Right atrium auricular region (tissue), 2 donors: Measurements from ENCODE around the gene JPH3. TPM values are rescaled to one million over a fixed set of nuclear protein-coding genes. Genes with fewer than 3 reads are reported as not detected.

Experiments
- DNase-seq: peaks from one replicate; pipeline ENCODE4 v3.0.0-alpha.2; 2019; ENCODE audit warnings: low spot score
- H3K27ac ChIP-seq, 2 donors: fragments of 200-600 bp; sonication (generic); 1 replicate in 1 of 2; 2 replicates in 1 of 2; pipeline ENCODE4 v1.5.1; 2016 to 2019
- H3K27me3 ChIP-seq, 2 donors: fragments of 200-600 bp; sonication (generic); one replicate each; pipeline versions ENCODE4 v1.5.1 to v1.6.0; 2017 to 2019
- H3K36me3 ChIP-seq: fragments of 200-600 bp; sonication (generic); one replicate; pipeline ENCODE4 v1.5.1; 2016
- H3K4me1 ChIP-seq, 2 donors: fragments of 200-600 bp; sonication (generic); one replicate each; pipeline versions ENCODE4 v1.5.1 to v1.6.0; 2017 to 2019
- H3K4me3 ChIP-seq, 2 donors: fragments of 200-600 bp; sonication (generic); 1 replicate in 1 of 2; 2 replicates in 1 of 2; pipeline ENCODE4 v1.5.1; 2017 to 2019; ENCODE audit warnings: mild to moderate bottlenecking in 1 of 2, moderate library complexity in 1 of 2
- H3K9me3 ChIP-seq, 2 donors: fragments of 200-600 bp; sonication (generic); one replicate each; pipeline ENCODE4 v1.5.1; 2019
- CTCF ChIP-seq, 2 donors: fragments of 200-600 bp; sonication (generic); IDR thresholded peaks; one replicate each; pipeline ENCODE4 v1.5.1; 2019; ENCODE audit warnings: antibody characterized with exemption in 2 of 2
- total RNA-seq, 2 donors: library from RNA; depleted of rRNA; stranded (reverse); fragments of >200 nt; gene quantifications; one replicate each; pipeline ENCODE4 v1.1.0, GENCODE V29; 2016

The JPH3 gene
- total RNA-seq, 2 donors from 2014 or later, result 0.08 to 0.11 TPM

DNA sequence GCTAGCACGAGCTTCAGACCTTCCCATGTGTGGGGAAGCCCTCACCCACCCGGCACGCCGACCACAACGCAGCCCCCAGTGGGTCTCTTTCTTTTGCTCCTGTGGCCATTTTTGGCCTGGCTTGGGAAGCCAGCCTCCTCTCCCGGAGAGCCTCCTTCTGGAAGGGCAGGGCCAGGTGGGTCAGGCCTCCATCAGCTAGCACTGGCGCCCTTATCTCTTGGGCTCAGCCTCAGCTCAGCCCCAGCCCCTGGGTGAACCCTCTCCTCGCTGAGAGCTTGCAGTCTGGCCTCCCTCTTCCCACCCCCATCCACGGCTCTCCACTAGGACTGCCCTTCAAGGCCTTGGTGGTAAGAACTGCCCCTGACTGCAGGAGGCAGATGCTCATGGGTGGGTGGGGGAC is 14.7 kb upstream of the JPH3 start:
- no peak overlapping the region for H3K27ac ChIP-seq
- peaks cover 0 to 4% of the 10 kb centered on the region in 2 donors for H3K4me1 ChIP-seq
- H3K36me3 ChIP-seq, result no peaks in the 10 kb centered on the region
- H3K4me3 ChIP-seq, result no peak overlapping the region
- no peak for TF ChIP-seq CTCF (IDR thresholded peaks at IDR 0.05)
- no peak for DNase-seq
- H3K9me3 ChIP-seq, result no peaks in the 10 kb centered on the region
- H3K27me3 ChIP-seq, result no peaks in the 10 kb centered on the region

DNA sequence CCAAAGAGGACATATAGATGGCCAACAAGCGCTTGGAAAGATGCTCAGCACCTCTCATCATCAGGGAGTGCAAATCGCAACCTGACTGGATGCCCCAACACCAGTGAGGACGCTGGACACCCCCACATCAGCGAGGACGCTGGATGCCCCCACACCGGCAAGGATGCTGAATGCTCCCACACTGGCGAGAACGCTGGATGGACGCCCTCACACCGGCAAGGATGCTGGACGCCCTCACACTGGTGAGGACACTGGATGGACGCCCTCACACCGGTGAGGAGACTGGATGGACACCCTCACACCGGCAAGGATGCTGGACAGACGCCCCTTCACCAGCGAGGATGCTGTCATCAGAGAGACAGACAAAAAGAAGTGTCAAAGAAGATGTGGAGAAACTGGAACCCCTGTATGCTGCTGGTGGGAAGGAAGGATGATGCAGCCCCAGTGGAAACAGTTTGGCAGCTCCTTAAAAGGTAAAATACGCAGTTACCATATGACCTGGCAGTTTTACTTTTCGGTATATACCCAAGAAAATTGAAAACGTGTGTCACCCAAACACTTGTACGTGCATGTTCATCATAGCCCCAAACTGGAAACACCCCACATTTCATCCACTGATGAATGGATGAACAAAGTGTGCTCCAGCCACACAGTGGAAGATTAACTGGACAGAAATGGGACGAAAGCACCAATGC is 10.1 kb upstream of the JPH3 start:
- TF ChIP-seq CTCF (IDR thresholded peaks at IDR 0.05), result no peak
- Histone ChIP-seq H3K4me1 (no peaks in the 10 kb centered on the region), H3K9me3 (no peaks in the 10 kb centered on the region), H3K36me3 (no peaks in the 10 kb centered on the region), H3K27ac (no peak overlapping the region), H3K4me3 (no peak overlapping the region), H3K27me3 (no peaks in the 10 kb centered on the region)
- DNase-seq, result no peak

DNA sequence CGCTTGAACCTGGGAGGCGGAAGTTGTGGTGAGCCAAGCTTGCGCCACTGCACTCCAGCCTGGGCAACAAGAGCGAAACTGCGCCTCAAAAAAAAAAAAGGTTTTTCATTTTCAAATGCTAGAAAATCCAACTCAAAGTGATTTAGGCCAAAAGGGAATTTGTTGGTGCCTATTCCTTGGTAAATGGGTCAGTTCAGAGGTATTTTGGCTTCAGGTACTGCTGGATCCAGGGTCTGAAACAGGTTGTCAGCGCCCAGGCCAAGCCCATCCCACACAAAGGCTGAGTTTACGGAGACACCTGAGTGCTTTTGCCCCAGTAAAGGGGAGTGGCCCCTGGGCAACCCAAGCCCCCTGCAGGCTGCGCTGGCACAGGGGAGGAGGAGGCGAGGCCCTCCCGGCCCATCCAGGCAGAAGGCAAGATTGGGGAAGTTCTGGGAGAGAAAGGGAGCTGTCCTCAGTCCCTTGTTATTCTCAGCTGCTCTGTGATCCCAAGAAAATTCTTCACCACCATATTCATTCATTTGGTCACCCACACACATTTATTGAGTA is 8.5 kb upstream of the JPH3 start:
- no peak for DNase-seq
- no peaks in the 10 kb centered on the region for H3K27me3 ChIP-seq
- no peaks in the 10 kb centered on the region for H3K9me3 ChIP-seq
- H3K36me3 ChIP-seq, result no peaks in the 10 kb centered on the region
- no peak for TF ChIP-seq CTCF (IDR thresholded peaks at IDR 0.05)
- no peak overlapping the region for H3K4me3 ChIP-seq
- no peak overlapping the region for H3K27ac ChIP-seq
- no peaks in the 10 kb centered on the region for H3K4me1 ChIP-seq

GRCh38 chr16:87595712-87596111 is 6.6 kb upstream of the JPH3 start:
- no peak for DNase-seq
- H3K9me3 ChIP-seq, result no peaks in the 10 kb centered on the region
- no peak overlapping the region for H3K27ac ChIP-seq
- no peak overlapping the region for H3K4me3 ChIP-seq
- no peaks in the 10 kb centered on the region for H3K36me3 ChIP-seq
- TF ChIP-seq CTCF (IDR thresholded peaks at IDR 0.05), result no peak
- H3K27me3 ChIP-seq, result no peaks in the 10 kb centered on the region
- no peaks in the 10 kb centered on the region for H3K4me1 ChIP-seq

DNA sequence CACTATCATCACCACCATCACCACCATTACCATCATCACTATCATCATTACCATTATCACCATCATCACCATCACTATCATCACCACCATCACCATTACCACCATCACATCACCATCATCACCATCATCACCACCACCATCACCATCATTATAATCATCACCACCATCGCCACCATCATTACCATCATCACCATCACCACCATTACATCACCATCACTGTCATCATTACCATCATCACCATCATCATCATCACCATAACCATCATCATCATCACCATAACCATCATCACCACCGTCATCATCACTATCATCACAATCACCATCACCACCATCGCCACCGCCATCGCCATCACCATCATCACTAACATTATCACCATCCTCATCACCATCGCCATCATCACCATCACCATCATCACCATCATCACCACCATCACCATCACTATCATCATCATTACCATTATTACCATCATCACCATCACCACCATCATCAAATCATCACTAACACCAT is 4.9 kb upstream of the JPH3 start:
- H3K27me3 ChIP-seq, result no peaks in the 10 kb centered on the region
- H3K9me3 ChIP-seq, result no peaks in the 10 kb centered on the region
- H3K36me3 ChIP-seq, result no peaks in the 10 kb centered on the region
- H3K4me1 ChIP-seq, result peaks cover 0 to 5% of the 10 kb centered on the region in 2 donors
- no peak for TF ChIP-seq CTCF (IDR thresholded peaks at IDR 0.05)
- no peak for DNase-seq
- H3K4me3 ChIP-seq, result no peak overlapping the region
- no peak overlapping the region for H3K27ac ChIP-seq
